K562 (cell line): Measurements from ENCODE around the gene RNU11. TPM values are rescaled to one million over a fixed set of nuclear protein-coding genes. Genes with fewer than 3 reads are reported as not detected.

Experiments used
- ATF4 ChIP-seq: fragments of 450-650 bp; formaldehyde crosslinking; IDR thresholded peaks from 2 replicates; pipeline ENCODE4 v1.4.0; 2022; ENCODE audit warnings: mild to moderate bottlenecking, moderate library complexity
- EWSR1 ChIP-seq: fragments of 450-650 bp; IDR thresholded peaks from 2 replicates; pipeline ENCODE4 v1.6.1; 2018; ENCODE audit warnings: borderline replicate concordance, mild to moderate bottlenecking, low read depth, moderate library complexity; ENCODE audit not compliant: partially characterized antibody
- PHTF2 ChIP-seq: fragments of 250-450 bp; sonication (Bioruptor Pico); IDR thresholded peaks from 2 replicates; pipeline ENCODE4 v1.5.0; 2021; ENCODE audit warnings: mild to moderate bottlenecking
- POLR3A ChIP-seq: IDR thresholded peaks from 2 replicates; pipeline ENCODE4 v1.6.1; 2011; ENCODE audit warnings: borderline replicate concordance, mild to moderate bottlenecking, moderate library complexity; ENCODE audit not compliant: insufficient read length, insufficient read depth; ENCODE audit errors: extremely low read depth
- SIX5 ChIP-seq, 2 experiments: IDR thresholded peaks; 2 replicates each; pipeline ENCODE4 v1.6.1; 2011; ENCODE audit warnings: low read length in 2 of 2, borderline replicate concordance in 1 of 2, low read depth in 1 of 2, mild to moderate bottlenecking in 1 of 2, moderate library complexity in 1 of 2; ENCODE audit not compliant: insufficient read depth in 1 of 2
- ZNF23 ChIP-seq: fragments of 250-450 bp; sonication (Bioruptor Pico); IDR thresholded peaks from 2 replicates; pipeline ENCODE4 v1.4.0; 2020; ENCODE audit warnings: mild to moderate bottlenecking
- ZNF511 ChIP-seq: sonication (generic); formaldehyde crosslinking; IDR thresholded peaks from 2 replicates; pipeline ENCODE4 v1.8.0; 2022; ENCODE audit warnings: mild to moderate bottlenecking, missing genetic modification reagents
- ZNF830 ChIP-seq: fragments of 250-450 bp; sonication (Bioruptor Pico); IDR thresholded peaks from 2 replicates; pipeline ENCODE4 v1.5.0; 2021; ENCODE audit warnings: mild to moderate bottlenecking
- polyA plus RNA-seq, 8 experiments: library from polyadenylated mRNA; depleted of rRNA in 4 of 8; stranded (reverse) in 5 of 8; unstranded in 3 of 8; fragments of >200 nt; fragmentation: Nextera tagmentation in 2 of 8; fragmentation: Illumina TruSeq in 1 of 8; extraction: Ambion mirVana in 2 of 8; extraction: Trizol in 1 of 8; gene quantifications; 2 replicates each; pipeline versions ENCODE4 v1.2.1 to v1.2.3, GENCODE V29; 2011 to 2014; ENCODE audit warnings: inconsistent platforms in 1 of 8, missing spikeins in 1 of 8
- total RNA-seq, 7 experiments: library from RNA; depleted of rRNA in 6 of 7; stranded (reverse); fragments of >200 nt in 6 of 7; fragmentation: Illumina TruSeq in 2 of 7; extraction: Trizol in 2 of 7; gene quantifications; 2 replicates each; pipeline versions ENCODE4 v1.2.1 to v1.2.3, GENCODE V29; 2011 to 2021; ENCODE audit warnings: low replicate concordance in 1 of 7
- TF ChIP-seq, protein P1 (sequence below): fragments of 200-600 bp; sonication (generic); IDR thresholded peaks from one replicate; pipeline ENCODE4 v1.6.1; 2012; ENCODE audit warnings: mild to moderate bottlenecking, low read depth, low read length, inconsistent platforms
- TF ChIP-seq, protein P2 (sequence below): IDR thresholded peaks from 3 replicates; pipeline ENCODE4 v1.6.1; 2011; ENCODE audit warnings: borderline replicate concordance, mild to moderate bottlenecking, moderate library complexity; ENCODE audit not compliant: insufficient read length; ENCODE audit errors: extremely low read depth

The RNU11 gene
- total and polyA plus RNA-seq, 9 of the 15 experiments (the other 6 are each of a cell fraction or from before 2014, with no cell fraction given): not detected

- TF ChIP-seq SIX5 (IDR thresholded peaks at IDR 0.05; ENCODE audit: borderline replicate concordance in 1 of 2, insufficient read depth in 1 of 2, low read depth in 1 of 2, low read length in 2 of 2): peak; percentile 49 to 56; a peak in 3 of 4 replicates
- TF ChIP-seq, protein P1, sequence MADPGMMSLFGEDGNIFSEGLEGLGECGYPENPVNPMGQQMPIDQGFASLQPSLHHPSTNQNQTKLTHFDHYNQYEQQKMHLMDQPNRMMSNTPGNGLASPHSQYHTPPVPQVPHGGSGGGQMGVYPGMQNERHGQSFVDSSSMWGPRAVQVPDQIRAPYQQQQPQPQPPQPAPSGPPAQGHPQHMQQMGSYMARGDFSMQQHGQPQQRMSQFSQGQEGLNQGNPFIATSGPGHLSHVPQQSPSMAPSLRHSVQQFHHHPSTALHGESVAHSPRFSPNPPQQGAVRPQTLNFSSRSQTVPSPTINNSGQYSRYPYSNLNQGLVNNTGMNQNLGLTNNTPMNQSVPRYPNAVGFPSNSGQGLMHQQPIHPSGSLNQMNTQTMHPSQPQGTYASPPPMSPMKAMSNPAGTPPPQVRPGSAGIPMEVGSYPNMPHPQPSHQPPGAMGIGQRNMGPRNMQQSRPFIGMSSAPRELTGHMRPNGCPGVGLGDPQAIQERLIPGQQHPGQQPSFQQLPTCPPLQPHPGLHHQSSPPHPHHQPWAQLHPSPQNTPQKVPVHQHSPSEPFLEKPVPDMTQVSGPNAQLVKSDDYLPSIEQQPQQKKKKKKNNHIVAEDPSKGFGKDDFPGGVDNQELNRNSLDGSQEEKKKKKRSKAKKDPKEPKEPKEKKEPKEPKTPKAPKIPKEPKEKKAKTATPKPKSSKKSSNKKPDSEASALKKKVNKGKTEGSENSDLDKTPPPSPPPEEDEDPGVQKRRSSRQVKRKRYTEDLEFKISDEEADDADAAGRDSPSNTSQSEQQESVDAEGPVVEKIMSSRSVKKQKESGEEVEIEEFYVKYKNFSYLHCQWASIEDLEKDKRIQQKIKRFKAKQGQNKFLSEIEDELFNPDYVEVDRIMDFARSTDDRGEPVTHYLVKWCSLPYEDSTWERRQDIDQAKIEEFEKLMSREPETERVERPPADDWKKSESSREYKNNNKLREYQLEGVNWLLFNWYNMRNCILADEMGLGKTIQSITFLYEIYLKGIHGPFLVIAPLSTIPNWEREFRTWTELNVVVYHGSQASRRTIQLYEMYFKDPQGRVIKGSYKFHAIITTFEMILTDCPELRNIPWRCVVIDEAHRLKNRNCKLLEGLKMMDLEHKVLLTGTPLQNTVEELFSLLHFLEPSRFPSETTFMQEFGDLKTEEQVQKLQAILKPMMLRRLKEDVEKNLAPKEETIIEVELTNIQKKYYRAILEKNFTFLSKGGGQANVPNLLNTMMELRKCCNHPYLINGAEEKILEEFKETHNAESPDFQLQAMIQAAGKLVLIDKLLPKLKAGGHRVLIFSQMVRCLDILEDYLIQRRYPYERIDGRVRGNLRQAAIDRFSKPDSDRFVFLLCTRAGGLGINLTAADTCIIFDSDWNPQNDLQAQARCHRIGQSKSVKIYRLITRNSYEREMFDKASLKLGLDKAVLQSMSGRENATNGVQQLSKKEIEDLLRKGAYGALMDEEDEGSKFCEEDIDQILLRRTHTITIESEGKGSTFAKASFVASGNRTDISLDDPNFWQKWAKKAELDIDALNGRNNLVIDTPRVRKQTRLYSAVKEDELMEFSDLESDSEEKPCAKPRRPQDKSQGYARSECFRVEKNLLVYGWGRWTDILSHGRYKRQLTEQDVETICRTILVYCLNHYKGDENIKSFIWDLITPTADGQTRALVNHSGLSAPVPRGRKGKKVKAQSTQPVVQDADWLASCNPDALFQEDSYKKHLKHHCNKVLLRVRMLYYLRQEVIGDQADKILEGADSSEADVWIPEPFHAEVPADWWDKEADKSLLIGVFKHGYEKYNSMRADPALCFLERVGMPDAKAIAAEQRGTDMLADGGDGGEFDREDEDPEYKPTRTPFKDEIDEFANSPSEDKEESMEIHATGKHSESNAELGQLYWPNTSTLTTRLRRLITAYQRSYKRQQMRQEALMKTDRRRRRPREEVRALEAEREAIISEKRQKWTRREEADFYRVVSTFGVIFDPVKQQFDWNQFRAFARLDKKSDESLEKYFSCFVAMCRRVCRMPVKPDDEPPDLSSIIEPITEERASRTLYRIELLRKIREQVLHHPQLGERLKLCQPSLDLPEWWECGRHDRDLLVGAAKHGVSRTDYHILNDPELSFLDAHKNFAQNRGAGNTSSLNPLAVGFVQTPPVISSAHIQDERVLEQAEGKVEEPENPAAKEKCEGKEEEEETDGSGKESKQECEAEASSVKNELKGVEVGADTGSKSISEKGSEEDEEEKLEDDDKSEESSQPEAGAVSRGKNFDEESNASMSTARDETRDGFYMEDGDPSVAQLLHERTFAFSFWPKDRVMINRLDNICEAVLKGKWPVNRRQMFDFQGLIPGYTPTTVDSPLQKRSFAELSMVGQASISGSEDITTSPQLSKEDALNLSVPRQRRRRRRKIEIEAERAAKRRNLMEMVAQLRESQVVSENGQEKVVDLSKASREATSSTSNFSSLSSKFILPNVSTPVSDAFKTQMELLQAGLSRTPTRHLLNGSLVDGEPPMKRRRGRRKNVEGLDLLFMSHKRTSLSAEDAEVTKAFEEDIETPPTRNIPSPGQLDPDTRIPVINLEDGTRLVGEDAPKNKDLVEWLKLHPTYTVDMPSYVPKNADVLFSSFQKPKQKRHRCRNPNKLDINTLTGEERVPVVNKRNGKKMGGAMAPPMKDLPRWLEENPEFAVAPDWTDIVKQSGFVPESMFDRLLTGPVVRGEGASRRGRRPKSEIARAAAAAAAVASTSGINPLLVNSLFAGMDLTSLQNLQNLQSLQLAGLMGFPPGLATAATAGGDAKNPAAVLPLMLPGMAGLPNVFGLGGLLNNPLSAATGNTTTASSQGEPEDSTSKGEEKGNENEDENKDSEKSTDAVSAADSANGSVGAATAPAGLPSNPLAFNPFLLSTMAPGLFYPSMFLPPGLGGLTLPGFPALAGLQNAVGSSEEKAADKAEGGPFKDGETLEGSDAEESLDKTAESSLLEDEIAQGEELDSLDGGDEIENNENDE: peak; percentile 37
- TF ChIP-seq ZNF511: peak; percentile 99
- peak; percentile 98 for TF ChIP-seq ATF4 (CRISPR knock-in tag)
- TF ChIP-seq POLR3A: no peak
- TF ChIP-seq ZNF23 (CRISPR knock-in tag): peak; percentile 88
- TF ChIP-seq ZNF830 (CRISPR knock-in tag): peak; percentile 97
- TF ChIP-seq EWSR1: no peak
- TF ChIP-seq, protein P2, sequence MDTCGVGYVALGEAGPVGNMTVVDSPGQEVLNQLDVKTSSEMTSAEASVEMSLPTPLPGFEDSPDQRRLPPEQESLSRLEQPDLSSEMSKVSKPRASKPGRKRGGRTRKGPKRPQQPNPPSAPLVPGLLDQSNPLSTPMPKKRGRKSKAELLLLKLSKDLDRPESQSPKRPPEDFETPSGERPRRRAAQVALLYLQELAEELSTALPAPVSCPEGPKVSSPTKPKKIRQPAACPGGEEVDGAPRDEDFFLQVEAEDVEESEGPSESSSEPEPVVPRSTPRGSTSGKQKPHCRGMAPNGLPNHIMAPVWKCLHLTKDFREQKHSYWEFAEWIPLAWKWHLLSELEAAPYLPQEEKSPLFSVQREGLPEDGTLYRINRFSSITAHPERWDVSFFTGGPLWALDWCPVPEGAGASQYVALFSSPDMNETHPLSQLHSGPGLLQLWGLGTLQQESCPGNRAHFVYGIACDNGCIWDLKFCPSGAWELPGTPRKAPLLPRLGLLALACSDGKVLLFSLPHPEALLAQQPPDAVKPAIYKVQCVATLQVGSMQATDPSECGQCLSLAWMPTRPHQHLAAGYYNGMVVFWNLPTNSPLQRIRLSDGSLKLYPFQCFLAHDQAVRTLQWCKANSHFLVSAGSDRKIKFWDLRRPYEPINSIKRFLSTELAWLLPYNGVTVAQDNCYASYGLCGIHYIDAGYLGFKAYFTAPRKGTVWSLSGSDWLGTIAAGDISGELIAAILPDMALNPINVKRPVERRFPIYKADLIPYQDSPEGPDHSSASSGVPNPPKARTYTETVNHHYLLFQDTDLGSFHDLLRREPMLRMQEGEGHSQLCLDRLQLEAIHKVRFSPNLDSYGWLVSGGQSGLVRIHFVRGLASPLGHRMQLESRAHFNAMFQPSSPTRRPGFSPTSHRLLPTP: no peak
- peak; percentile 96 for TF ChIP-seq PHTF2
Observed at GRCh38 chr1:28648474-28649198, at the start of gene RNU11 (continued).
